SU-DHL-6 (cell line): ENCODE data around the gene VEGFC.

Experiments used
- EZH2phosphoT487 ChIP-seq: fragments of 200-600 bp; sonication (generic), shearing (Covaris generic); conservative IDR thresholded peaks from 2 replicates; pipeline ENCODE4 v1.6.1; 2018; ENCODE audit warnings: mild to moderate bottlenecking, antibody characterized with exemption, low read length, moderate library complexity, mixed read lengths
- TF ChIP-seq, protein P1 (sequence below): fragments of 200-600 bp; sonication (generic); IDR thresholded peaks from one replicate; pipeline ENCODE4 v1.5.1; 2017; ENCODE audit warnings: antibody characterized with exemption, mild to moderate bottlenecking, low read length, moderate library complexity; ENCODE audit not compliant: insufficient read depth, poor library complexity, severe bottlenecking

DNA sequence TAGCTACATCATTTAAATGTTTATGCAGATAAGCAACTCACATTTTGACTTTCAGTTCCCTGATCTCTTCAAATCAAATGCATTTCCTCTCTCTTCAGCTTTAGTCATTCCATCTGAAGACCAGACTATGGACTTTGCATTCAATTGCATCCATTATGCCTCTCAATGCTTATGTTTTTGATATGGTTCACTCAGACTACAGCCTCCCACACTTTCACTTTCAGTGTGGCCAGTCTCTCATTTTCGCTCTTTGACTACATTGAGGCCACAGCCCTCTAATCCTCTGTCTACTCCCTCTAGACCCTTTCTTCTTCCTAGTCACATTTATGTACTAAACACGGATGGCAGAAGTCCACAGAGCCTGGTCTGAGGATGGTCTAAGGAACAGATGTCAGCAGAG is 24.5 kb upstream of the VEGFC start:
- TF ChIP-seq, protein P1, sequence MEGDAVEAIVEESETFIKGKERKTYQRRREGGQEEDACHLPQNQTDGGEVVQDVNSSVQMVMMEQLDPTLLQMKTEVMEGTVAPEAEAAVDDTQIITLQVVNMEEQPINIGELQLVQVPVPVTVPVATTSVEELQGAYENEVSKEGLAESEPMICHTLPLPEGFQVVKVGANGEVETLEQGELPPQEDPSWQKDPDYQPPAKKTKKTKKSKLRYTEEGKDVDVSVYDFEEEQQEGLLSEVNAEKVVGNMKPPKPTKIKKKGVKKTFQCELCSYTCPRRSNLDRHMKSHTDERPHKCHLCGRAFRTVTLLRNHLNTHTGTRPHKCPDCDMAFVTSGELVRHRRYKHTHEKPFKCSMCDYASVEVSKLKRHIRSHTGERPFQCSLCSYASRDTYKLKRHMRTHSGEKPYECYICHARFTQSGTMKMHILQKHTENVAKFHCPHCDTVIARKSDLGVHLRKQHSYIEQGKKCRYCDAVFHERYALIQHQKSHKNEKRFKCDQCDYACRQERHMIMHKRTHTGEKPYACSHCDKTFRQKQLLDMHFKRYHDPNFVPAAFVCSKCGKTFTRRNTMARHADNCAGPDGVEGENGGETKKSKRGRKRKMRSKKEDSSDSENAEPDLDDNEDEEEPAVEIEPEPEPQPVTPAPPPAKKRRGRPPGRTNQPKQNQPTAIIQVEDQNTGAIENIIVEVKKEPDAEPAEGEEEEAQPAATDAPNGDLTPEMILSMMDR = no peak
- TF ChIP-seq EZH2phosphoT487 = no peak
